DND-41 (cell line): Measurements from ENCODE around the gene LGALS8.

Experiments
- ATAC-seq: fragments of 200-7000 bp; cut with Tn5 transposase; 3 replicates; pipeline ENCODE4 v1.9.1; 2021; ENCODE audit warnings: low read depth; ENCODE audit not compliant: insufficient read depth
- DNase-seq: peaks from one replicate; pipeline ENCODE4 v3.0.0-alpha.2; 2020
- H2AFZ ChIP-seq: 2 replicates; pipeline ENCODE4 v1.6.0; 2012; ENCODE audit warnings: low read depth, low read length
- H3K27ac ChIP-seq: 2 replicates; pipeline ENCODE4 v1.5.1; 2012; ENCODE audit warnings: low read length, inconsistent platforms
- H3K27me3 ChIP-seq: fragments of 200-600 bp; sonication (generic); 2 replicates; pipeline ENCODE4 v1.6.0; 2012; ENCODE audit warnings: low read length, mild to moderate bottlenecking, inconsistent platforms; ENCODE audit not compliant: insufficient read depth, poor library complexity
- H3K36me3 ChIP-seq: 2 replicates; pipeline ENCODE4 v1.5.1; 2012; ENCODE audit warnings: low read length, inconsistent platforms; ENCODE audit not compliant: insufficient read depth
- H3K4me1 ChIP-seq: 2 replicates; pipeline ENCODE4 v1.5.1; 2012; ENCODE audit warnings: mild to moderate bottlenecking, low read length; ENCODE audit not compliant: insufficient read depth
- H3K4me2 ChIP-seq: 2 replicates; pipeline ENCODE4 v1.6.0; 2012; ENCODE audit warnings: mild to moderate bottlenecking, moderate library complexity, low read length, inconsistent platforms; ENCODE audit not compliant: insufficient read depth
- H3K4me3 ChIP-seq, 2 experiments: fragments of 200-600 bp in 1 of 2; shearing (Covaris generic) in 1 of 2; 2 replicates each; pipeline ENCODE4 v1.5.1; 2012 to 2016; ENCODE audit warnings: inconsistent platforms in 2 of 2, low read length in 2 of 2, mild to moderate bottlenecking in 2 of 2, low read depth in 1 of 2, moderate library complexity in 1 of 2
- H3K79me2 ChIP-seq: 2 replicates; pipeline ENCODE4 v1.6.0; 2012; ENCODE audit warnings: low read length, inconsistent platforms; ENCODE audit not compliant: insufficient read depth
- H3K9ac ChIP-seq: 2 replicates; pipeline ENCODE4 v1.6.0; 2012; ENCODE audit warnings: low read depth, mild to moderate bottlenecking, inconsistent platforms, low read length, moderate library complexity
- H3K9me3 ChIP-seq: 2 replicates; pipeline ENCODE4 v1.5.1; 2012; ENCODE audit warnings: low read length, moderate library complexity, mild to moderate bottlenecking, inconsistent platforms; ENCODE audit not compliant: insufficient read depth, severe bottlenecking
- H4K20me1 ChIP-seq: 2 replicates; pipeline ENCODE4 v1.6.0; 2012; ENCODE audit warnings: low read length; ENCODE audit not compliant: insufficient read depth
- EZH2 ChIP-seq: IDR thresholded peaks from 3 replicates; pipeline ENCODE4 v1.6.1; 2012; ENCODE audit warnings: borderline replicate concordance, low read depth, mild to moderate bottlenecking, moderate library complexity, low read length, inconsistent platforms; ENCODE audit not compliant: severe bottlenecking
- TF ChIP-seq, protein P1 (sequence below): IDR thresholded peaks from 2 replicates; pipeline ENCODE4 v1.5.1; 2012; ENCODE audit warnings: borderline replicate concordance, low read length, moderate library complexity, mild to moderate bottlenecking; ENCODE audit not compliant: poor library complexity, severe bottlenecking; ENCODE audit errors: extremely low read depth

The LGALS8 gene

DNA sequence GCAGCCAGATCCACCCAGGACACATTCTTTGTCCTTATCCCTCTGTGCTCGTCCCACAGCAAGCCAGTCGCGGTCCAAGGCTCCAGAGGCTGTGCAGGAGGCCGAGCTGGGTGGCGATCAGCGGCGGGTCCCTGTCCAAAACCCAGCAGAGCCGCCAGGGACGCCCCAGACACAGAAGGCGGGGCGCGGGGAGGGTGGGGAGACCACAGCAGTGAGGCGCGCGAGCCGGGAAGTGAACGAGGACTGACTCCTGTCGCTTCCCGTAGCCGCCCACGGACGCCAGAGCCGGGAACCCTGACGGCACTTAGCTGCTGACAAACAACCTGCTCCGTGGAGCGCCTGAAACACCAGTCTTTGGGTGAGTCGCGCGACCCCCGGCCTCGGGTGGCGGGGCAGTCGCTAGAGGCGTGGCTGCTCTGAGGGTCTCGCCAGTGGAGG, at the start of gene LGALS8:
LGALS8 (plus strand) TSS at position 279 of the 438 bp plus-strand sequence. CDS start 2,089 bp downstream, outside the sequence.
- Histone ChIP-seq H3K9me3 (no peaks in the 10 kb centered on the region), H3K79me2 (peaks cover 9% of the 10 kb centered on the region), H2AFZ (peak within 1 kb of the TSS; percentile 89), H3K27ac (peak within 1 kb of the TSS; percentile 78), H3K4me3 (peak within 1 kb of the TSS; percentile 66 to 69), H3K4me1 (peaks cover 21% of the 10 kb centered on the region), H3K36me3 (peaks cover 18% of the 10 kb centered on the region), H3K9ac (peak within 1 kb of the TSS; percentile 70), H3K4me2 (peak within 1 kb of the TSS; percentile 64), H4K20me1 (no peaks in the 10 kb centered on the region), H3K27me3 (no peaks in the 10 kb centered on the region)
- TF ChIP-seq EZH2, result no peak
- TF ChIP-seq, protein P1, sequence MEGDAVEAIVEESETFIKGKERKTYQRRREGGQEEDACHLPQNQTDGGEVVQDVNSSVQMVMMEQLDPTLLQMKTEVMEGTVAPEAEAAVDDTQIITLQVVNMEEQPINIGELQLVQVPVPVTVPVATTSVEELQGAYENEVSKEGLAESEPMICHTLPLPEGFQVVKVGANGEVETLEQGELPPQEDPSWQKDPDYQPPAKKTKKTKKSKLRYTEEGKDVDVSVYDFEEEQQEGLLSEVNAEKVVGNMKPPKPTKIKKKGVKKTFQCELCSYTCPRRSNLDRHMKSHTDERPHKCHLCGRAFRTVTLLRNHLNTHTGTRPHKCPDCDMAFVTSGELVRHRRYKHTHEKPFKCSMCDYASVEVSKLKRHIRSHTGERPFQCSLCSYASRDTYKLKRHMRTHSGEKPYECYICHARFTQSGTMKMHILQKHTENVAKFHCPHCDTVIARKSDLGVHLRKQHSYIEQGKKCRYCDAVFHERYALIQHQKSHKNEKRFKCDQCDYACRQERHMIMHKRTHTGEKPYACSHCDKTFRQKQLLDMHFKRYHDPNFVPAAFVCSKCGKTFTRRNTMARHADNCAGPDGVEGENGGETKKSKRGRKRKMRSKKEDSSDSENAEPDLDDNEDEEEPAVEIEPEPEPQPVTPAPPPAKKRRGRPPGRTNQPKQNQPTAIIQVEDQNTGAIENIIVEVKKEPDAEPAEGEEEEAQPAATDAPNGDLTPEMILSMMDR, result no peak
- ATAC-seq (peak; percentile 81), DNase-seq (peak; percentile 81)

DNA sequence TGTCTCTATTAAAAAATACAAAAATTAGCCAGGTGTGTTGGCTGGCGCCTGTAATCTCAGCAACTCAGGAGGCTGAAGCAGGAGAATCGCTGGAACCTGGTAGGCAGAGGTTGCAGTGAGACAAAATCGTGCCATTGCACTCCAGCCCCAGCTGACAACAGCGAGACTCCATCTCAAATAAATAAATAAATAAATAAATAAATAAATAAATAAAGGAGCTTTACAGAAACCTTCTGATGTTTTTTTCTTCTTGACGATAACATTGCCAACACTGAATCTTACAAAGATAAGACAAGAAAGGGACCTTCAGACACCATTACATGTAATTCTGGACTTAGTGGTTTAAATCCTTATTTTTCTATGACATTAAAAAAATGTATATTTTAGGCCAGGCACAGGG, 47.8 kb upstream of the LGALS8 start:
- H2AFZ ChIP-seq, result no peak overlapping the region
- no peaks in the 10 kb centered on the region for H3K9me3 ChIP-seq
- no peaks in the 10 kb centered on the region for H3K4me1 ChIP-seq
- H3K9ac ChIP-seq, result no peak overlapping the region
- H3K27me3 ChIP-seq, result no peaks in the 10 kb centered on the region
- ATAC-seq (no peak), DNase-seq (no peak)
- H4K20me1 ChIP-seq, result no peaks in the 10 kb centered on the region
- TF ChIP-seq, protein P1, result no peak
- no peak for TF ChIP-seq EZH2
- no peak overlapping the region for H3K4me3 ChIP-seq
- H3K79me2 ChIP-seq, result no peaks in the 10 kb centered on the region
- no peak overlapping the region for H3K4me2 ChIP-seq
- H3K27ac ChIP-seq, result no peak overlapping the region
- H3K36me3 ChIP-seq, result no peaks in the 10 kb centered on the region

DNA sequence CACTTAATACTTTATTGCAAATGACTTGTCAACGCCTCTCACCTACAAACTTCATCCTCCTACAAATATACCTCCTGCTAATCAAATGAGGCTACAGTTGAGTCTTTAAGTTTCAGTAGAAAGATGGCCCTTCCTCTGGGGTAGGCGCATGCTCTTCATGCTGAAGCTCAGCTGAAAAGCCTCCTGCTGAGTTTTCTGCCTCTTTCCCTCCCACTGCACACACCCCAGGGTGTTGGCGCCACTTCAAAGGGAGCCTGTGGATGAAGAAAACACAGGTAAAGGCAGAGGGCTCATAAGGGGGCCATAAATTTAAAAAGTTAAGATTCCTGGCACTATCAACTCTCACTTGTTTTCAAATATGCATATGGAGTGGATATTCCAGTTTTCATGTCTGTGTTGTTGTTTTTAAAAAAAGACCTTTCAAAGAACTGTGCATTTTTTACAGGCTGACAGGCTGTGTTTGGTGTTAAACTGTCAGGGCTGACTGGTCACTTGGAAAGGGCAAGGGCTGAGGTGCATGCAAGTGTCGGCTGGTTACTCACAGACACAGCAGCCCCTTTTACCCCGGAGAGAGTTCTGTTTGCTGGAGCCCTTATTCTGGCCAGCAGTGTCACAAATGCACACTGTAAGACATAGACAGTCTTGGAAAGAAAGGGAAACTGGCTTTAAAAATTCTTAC, 42.9 kb upstream of the LGALS8 start:
- Histone ChIP-seq H3K9ac (no peak overlapping the region), H4K20me1 (no peaks in the 10 kb centered on the region), H3K9me3 (no peaks in the 10 kb centered on the region), H3K4me2 (no peak overlapping the region), H3K79me2 (no peaks in the 10 kb centered on the region), H3K36me3 (no peaks in the 10 kb centered on the region), H3K27me3 (no peaks in the 10 kb centered on the region), H2AFZ (no peak overlapping the region), H3K27ac (no peak overlapping the region), H3K4me3 (no peak overlapping the region), H3K4me1 (no peaks in the 10 kb centered on the region)
- no peak for TF ChIP-seq EZH2
- TF ChIP-seq, protein P1, result no peak
- ATAC-seq (no peak), DNase-seq (no peak)
